ENCODE results near the gene TLL1. TPM values are rescaled to one million over a fixed set of nuclear protein-coding genes. Genes with fewer than 3 reads are reported as not detected.

TLL1 gene
- polyA plus RNA-seq, 1 of the 3 experiments (the other 2 are of a cell fraction): 0.07 TPM

DNA sequence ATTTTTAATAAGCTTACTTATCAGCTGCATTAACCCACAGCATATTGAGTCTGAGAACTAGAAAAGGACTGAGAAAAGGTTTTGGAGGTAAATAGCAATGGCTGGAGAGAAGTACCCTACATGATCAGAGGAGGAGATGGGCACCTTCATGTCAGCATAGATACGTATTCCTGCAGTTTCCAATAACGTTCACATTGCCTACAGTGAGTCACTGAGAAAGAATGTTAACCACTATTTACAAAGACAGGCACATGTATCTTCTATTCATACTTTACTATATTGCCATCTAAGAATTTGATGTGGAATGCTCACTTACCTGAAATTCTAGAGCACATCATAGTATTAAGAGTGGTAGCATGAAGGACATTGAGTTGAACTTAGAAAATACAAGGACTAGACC, 92.5 kb downstream of the TLL1 start:
- H3K4me2 ChIP-seq: no peak overlapping the region

More for the DNA sequence above, 92.5 kb downstream of the TLL1 start:
- Histone ChIP-seq H4K20me1 (ENCODE audit: insufficient read depth) (no peaks in the 10 kb centered on the region), H2AFZ (ENCODE audit: low read depth) (no peak overlapping the region), H3F3A (replicated peaks; ENCODE audit: insufficient read depth) (no peaks in the 10 kb centered on the region), H3K27ac (ENCODE audit: low read depth in 2 of 2, low read length in 1 of 2) (no peak overlapping the region), H3K4me3 (ENCODE audit: low read depth in 2 of 2, low read length in 1 of 2) (no peak overlapping the region), H3K9me3 (no peaks in the 10 kb centered on the region), H3K79me2 (ENCODE audit: insufficient read depth) (no peaks in the 10 kb centered on the region), H3K4me1 (ENCODE audit: control insufficient read depth in 1 of 2, insufficient read depth in 2 of 2, low read depth in 1 of 2, low read length in 1 of 2) (no peaks in the 10 kb centered on the region), H3K9me2 (no peaks in the 10 kb centered on the region), H3K9ac (no peak overlapping the region), H3K36me3 (replicated peaks in 1 of 2; ENCODE audit: control insufficient read depth in 1 of 2, insufficient read depth in 2 of 2, low read length in 1 of 2) (no peaks in the 10 kb centered on the region), H3K27me3 (ENCODE audit: insufficient read depth) (no peaks in the 10 kb centered on the region)
- POLR2A ChIA-PET: no interaction called here
- TF ChIP-seq ELF1 (IDR thresholded peaks at IDR 0.05) (no peak), TEAD4 (IDR thresholded peaks at IDR 0.05; ENCODE audit: borderline replicate concordance, insufficient read depth) (no peak), EP300 (IDR thresholded peaks at IDR 0.05; ENCODE audit: borderline replicate concordance in 1 of 2, low read depth in 1 of 2, low read length in 1 of 2) (no peak), RXRA (IDR thresholded peaks at IDR 0.05; ENCODE audit: borderline replicate concordance, low read depth) (no peak), RCOR1 (IDR thresholded peaks at IDR 0.05; ENCODE audit: low read length) (no peak), GATA2 (CRISPR knock-in tag; IDR thresholded peaks at IDR 0.05) (no peak), MXI1 (IDR thresholded peaks at IDR 0.05; ENCODE audit: low read depth, low read length) (no peak), JUND (IDR thresholded peaks at IDR 0.05) (no peak), FOXM1 (IDR thresholded peaks at IDR 0.05; ENCODE audit: low read depth) (no peak), TCF12 (IDR thresholded peaks at IDR 0.05) (no peak), EZH2phosphoT487 (IDR thresholded peaks at IDR 0.05; ENCODE audit: borderline replicate concordance, low read depth) (no peak), SMC3 (IDR thresholded peaks at IDR 0.05; ENCODE audit: low read depth, low read length) (no peak), NRF1 (IDR thresholded peaks at IDR 0.05; ENCODE audit: low read depth, low read length) (no peak)
- TF ChIP-seq, protein P1, sequence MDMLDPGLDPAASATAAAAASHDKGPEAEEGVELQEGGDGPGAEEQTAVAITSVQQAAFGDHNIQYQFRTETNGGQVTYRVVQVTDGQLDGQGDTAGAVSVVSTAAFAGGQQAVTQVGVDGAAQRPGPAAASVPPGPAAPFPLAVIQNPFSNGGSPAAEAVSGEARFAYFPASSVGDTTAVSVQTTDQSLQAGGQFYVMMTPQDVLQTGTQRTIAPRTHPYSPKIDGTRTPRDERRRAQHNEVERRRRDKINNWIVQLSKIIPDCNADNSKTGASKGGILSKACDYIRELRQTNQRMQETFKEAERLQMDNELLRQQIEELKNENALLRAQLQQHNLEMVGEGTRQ (IDR thresholded peaks at IDR 0.05; ENCODE audit: borderline replicate concordance, low read depth, low read length): no peak
- TF ChIP-seq, protein P2, sequence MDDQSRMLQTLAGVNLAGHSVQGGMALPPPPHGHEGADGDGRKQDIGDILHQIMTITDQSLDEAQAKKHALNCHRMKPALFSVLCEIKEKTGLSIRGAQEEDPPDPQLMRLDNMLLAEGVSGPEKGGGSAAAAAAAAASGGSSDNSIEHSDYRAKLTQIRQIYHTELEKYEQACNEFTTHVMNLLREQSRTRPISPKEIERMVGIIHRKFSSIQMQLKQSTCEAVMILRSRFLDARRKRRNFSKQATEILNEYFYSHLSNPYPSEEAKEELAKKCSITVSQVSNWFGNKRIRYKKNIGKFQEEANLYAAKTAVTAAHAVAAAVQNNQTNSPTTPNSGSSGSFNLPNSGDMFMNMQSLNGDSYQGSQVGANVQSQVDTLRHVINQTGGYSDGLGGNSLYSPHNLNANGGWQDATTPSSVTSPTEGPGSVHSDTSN (IDR thresholded peaks at IDR 0.05): no peak
- TF ChIP-seq, protein P3, sequence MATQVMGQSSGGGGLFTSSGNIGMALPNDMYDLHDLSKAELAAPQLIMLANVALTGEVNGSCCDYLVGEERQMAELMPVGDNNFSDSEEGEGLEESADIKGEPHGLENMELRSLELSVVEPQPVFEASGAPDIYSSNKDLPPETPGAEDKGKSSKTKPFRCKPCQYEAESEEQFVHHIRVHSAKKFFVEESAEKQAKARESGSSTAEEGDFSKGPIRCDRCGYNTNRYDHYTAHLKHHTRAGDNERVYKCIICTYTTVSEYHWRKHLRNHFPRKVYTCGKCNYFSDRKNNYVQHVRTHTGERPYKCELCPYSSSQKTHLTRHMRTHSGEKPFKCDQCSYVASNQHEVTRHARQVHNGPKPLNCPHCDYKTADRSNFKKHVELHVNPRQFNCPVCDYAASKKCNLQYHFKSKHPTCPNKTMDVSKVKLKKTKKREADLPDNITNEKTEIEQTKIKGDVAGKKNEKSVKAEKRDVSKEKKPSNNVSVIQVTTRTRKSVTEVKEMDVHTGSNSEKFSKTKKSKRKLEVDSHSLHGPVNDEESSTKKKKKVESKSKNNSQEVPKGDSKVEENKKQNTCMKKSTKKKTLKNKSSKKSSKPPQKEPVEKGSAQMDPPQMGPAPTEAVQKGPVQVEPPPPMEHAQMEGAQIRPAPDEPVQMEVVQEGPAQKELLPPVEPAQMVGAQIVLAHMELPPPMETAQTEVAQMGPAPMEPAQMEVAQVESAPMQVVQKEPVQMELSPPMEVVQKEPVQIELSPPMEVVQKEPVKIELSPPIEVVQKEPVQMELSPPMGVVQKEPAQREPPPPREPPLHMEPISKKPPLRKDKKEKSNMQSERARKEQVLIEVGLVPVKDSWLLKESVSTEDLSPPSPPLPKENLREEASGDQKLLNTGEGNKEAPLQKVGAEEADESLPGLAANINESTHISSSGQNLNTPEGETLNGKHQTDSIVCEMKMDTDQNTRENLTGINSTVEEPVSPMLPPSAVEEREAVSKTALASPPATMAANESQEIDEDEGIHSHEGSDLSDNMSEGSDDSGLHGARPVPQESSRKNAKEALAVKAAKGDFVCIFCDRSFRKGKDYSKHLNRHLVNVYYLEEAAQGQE (IDR thresholded peaks at IDR 0.05; ENCODE audit: low read depth, low read length): no peak
- TF ChIP-seq, protein P4, sequence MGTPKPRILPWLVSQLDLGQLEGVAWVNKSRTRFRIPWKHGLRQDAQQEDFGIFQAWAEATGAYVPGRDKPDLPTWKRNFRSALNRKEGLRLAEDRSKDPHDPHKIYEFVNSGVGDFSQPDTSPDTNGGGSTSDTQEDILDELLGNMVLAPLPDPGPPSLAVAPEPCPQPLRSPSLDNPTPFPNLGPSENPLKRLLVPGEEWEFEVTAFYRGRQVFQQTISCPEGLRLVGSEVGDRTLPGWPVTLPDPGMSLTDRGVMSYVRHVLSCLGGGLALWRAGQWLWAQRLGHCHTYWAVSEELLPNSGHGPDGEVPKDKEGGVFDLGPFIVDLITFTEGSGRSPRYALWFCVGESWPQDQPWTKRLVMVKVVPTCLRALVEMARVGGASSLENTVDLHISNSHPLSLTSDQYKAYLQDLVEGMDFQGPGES (IDR thresholded peaks at IDR 0.05; ENCODE audit: low read depth, low read length): no peak
- TF ChIP-seq, protein P5, sequence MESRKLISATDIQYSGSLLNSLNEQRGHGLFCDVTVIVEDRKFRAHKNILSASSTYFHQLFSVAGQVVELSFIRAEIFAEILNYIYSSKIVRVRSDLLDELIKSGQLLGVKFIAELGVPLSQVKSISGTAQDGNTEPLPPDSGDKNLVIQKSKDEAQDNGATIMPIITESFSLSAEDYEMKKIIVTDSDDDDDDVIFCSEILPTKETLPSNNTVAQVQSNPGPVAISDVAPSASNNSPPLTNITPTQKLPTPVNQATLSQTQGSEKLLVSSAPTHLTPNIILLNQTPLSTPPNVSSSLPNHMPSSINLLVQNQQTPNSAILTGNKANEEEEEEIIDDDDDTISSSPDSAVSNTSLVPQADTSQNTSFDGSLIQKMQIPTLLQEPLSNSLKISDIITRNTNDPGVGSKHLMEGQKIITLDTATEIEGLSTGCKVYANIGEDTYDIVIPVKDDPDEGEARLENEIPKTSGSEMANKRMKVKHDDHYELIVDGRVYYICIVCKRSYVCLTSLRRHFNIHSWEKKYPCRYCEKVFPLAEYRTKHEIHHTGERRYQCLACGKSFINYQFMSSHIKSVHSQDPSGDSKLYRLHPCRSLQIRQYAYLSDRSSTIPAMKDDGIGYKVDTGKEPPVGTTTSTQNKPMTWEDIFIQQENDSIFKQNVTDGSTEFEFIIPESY (IDR thresholded peaks at IDR 0.05; ENCODE audit: borderline replicate concordance, low read depth): no peak
- TF ChIP-seq, protein P6, sequence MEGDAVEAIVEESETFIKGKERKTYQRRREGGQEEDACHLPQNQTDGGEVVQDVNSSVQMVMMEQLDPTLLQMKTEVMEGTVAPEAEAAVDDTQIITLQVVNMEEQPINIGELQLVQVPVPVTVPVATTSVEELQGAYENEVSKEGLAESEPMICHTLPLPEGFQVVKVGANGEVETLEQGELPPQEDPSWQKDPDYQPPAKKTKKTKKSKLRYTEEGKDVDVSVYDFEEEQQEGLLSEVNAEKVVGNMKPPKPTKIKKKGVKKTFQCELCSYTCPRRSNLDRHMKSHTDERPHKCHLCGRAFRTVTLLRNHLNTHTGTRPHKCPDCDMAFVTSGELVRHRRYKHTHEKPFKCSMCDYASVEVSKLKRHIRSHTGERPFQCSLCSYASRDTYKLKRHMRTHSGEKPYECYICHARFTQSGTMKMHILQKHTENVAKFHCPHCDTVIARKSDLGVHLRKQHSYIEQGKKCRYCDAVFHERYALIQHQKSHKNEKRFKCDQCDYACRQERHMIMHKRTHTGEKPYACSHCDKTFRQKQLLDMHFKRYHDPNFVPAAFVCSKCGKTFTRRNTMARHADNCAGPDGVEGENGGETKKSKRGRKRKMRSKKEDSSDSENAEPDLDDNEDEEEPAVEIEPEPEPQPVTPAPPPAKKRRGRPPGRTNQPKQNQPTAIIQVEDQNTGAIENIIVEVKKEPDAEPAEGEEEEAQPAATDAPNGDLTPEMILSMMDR (IDR thresholded peaks at IDR 0.05): no peak
- no peak for DNase-seq
- 13% methylated on average over 2 of the region's 2 CpGs for WGBS (ENCODE audit: low lambda C conversion rate)
- CTCF ChIA-PET: no interaction called here

All from SK-N-SH (cell line).